ENCODE results near the gene HLA-B. TPM values are rescaled to one million over a fixed set of nuclear protein-coding genes. Genes with fewer than 3 reads are reported as not detected.
"Not testable (repeated sequence)": the region's sequence is repeated elsewhere in the genome, so short reads cannot be mapped to it uniquely, and the experiment has no call there.

Gene HLA-B
- polyA plus RNA-seq, 1 donor from 2014 or later, result 9.4 TPM

GRCh38 chr6:31375699-31376098 lies 18.7 kb upstream of the HLA-B start:
- H3K4me2 ChIP-seq (ENCODE audit: low read length), result no peak overlapping the region
- no peak overlapping the region for H3K27ac ChIP-seq (ENCODE audit: low read length)
- H2AFZ ChIP-seq (ENCODE audit: low read depth, low read length), result no peak overlapping the region
- no peaks in the 10 kb centered on the region for H3K79me2 ChIP-seq (replicated peaks; ENCODE audit: insufficient read depth, low read length)
- H3K27me3 ChIP-seq (ENCODE audit: insufficient read depth, low read depth, low read length), result no peaks in the 10 kb centered on the region
- no peaks in the 10 kb centered on the region for H3K9me3 ChIP-seq (ENCODE audit: low read length)
- H3F3A ChIP-seq (ENCODE audit: insufficient read depth, low read length, poor library complexity, severe bottlenecking), result no peaks in the 10 kb centered on the region
- no peak for TF ChIP-seq MXI1 (conservative IDR thresholded peaks at IDR 0.05; ENCODE audit: poor library complexity, severe bottlenecking)
- H3K9ac ChIP-seq (ENCODE audit: low read length), result no peak overlapping the region
- H3K9me2 ChIP-seq (ENCODE audit: insufficient read depth, low read length), result no peaks in the 10 kb centered on the region
- H4K20me1 ChIP-seq (ENCODE audit: insufficient read depth), result no peaks in the 10 kb centered on the region
- H3K4me3 ChIP-seq (ENCODE audit: low read length), result no peak overlapping the region
- no peaks in the 10 kb centered on the region for H3K36me3 ChIP-seq (ENCODE audit: insufficient read depth, low read length)

GRCh38 chr6:31374118-31374517 lies 17.1 kb upstream of the HLA-B start:
- not testable (repeated sequence) for H3K36me3 ChIP-seq (ENCODE audit: insufficient read depth, low read length); H2AFZ ChIP-seq (ENCODE audit: low read depth, low read length); H3K27ac ChIP-seq (ENCODE audit: low read length); H3K79me2 ChIP-seq (replicated peaks; ENCODE audit: insufficient read depth, low read length); H3F3A ChIP-seq (ENCODE audit: insufficient read depth, low read length, poor library complexity, severe bottlenecking); H3K27me3 ChIP-seq (ENCODE audit: insufficient read depth, low read depth, low read length); H3K4me2 ChIP-seq (ENCODE audit: low read length); H3K4me3 ChIP-seq (ENCODE audit: low read length); H3K9me2 ChIP-seq (ENCODE audit: insufficient read depth, low read length); H3K9me3 ChIP-seq (ENCODE audit: low read length); H3K9ac ChIP-seq (ENCODE audit: low read length); H4K20me1 ChIP-seq (ENCODE audit: insufficient read depth)

- H3K27me3 ChIP-seq (ENCODE audit: insufficient read depth, low read depth, low read length), result peaks cover 10% of the 10 kb centered on the region
- TF ChIP-seq EZH2 (IDR thresholded peaks at IDR 0.05; ENCODE audit: borderline replicate concordance, insufficient read depth, low read length, poor library complexity, severe bottlenecking) (no peak), TAF1 (IDR thresholded peaks at IDR 0.05; ENCODE audit: low read depth) (no peak), POLR2AphosphoS5 (IDR thresholded peaks at IDR 0.05) (no peak), EP300 (conservative IDR thresholded peaks at IDR 0.05; ENCODE audit: poor library complexity, severe bottlenecking) (no peak)
- H2AFZ ChIP-seq (ENCODE audit: low read depth, low read length), result no peak overlapping the region
- no peak overlapping the region for H3K4me3 ChIP-seq (ENCODE audit: low read length)
- H4K20me1 ChIP-seq (ENCODE audit: insufficient read depth), result no peaks in the 10 kb centered on the region
- no peak overlapping the region for H3K9ac ChIP-seq (ENCODE audit: low read length)
- H3K79me2 ChIP-seq (replicated peaks; ENCODE audit: insufficient read depth, low read length), result no peaks in the 10 kb centered on the region
- no peak overlapping the region for H3K4me2 ChIP-seq (ENCODE audit: low read length)
- H3K27ac ChIP-seq (ENCODE audit: low read length), result no peak overlapping the region
- H3K9me3 ChIP-seq (ENCODE audit: low read length), result no peaks in the 10 kb centered on the region
- H3K9me2 ChIP-seq (ENCODE audit: insufficient read depth, low read length), result no peaks in the 10 kb centered on the region
- H3F3A ChIP-seq (ENCODE audit: insufficient read depth, low read length, poor library complexity, severe bottlenecking), result no peaks in the 10 kb centered on the region
- no peaks in the 10 kb centered on the region for H3K36me3 ChIP-seq (ENCODE audit: insufficient read depth, low read length)
Measured at GRCh38 chr6:31368461-31368860, 11.5 kb upstream of the HLA-B start.

GRCh38 chr6:31366693-31367470 lies 9.9 kb upstream of the HLA-B start:
- no peak overlapping the region for H3K27ac ChIP-seq (ENCODE audit: low read length)
- H3K79me2 ChIP-seq (replicated peaks; ENCODE audit: insufficient read depth, low read length), result no peaks in the 10 kb centered on the region
- H3K4me2 ChIP-seq (ENCODE audit: low read length), result no peak overlapping the region
- H3F3A ChIP-seq (ENCODE audit: insufficient read depth, low read length, poor library complexity, severe bottlenecking), result no peaks in the 10 kb centered on the region
- H3K9me2 ChIP-seq (ENCODE audit: insufficient read depth, low read length), result no peaks in the 10 kb centered on the region
- H3K36me3 ChIP-seq (ENCODE audit: insufficient read depth, low read length), result no peaks in the 10 kb centered on the region
- H4K20me1 ChIP-seq (ENCODE audit: insufficient read depth), result no peaks in the 10 kb centered on the region
- no peaks in the 10 kb centered on the region for H3K9me3 ChIP-seq (ENCODE audit: low read length)
- H3K9ac ChIP-seq (ENCODE audit: low read length), result no peak overlapping the region
- TF ChIP-seq REST (IDR thresholded peaks at IDR 0.05; ENCODE audit: borderline replicate concordance) (no peak), SMC3 (conservative IDR thresholded peaks at IDR 0.05; ENCODE audit: poor library complexity) (peak; percentile 94), EZH2 (IDR thresholded peaks at IDR 0.05; ENCODE audit: borderline replicate concordance, insufficient read depth, low read length, poor library complexity, severe bottlenecking) (no peak), CTCF (IDR thresholded peaks at IDR 0.05; ENCODE audit: poor library complexity, severe bottlenecking) (peak; percentile 97), MXI1 (conservative IDR thresholded peaks at IDR 0.05; ENCODE audit: poor library complexity, severe bottlenecking) (no peak), EP300 (conservative IDR thresholded peaks at IDR 0.05; ENCODE audit: poor library complexity, severe bottlenecking) (no peak), TAF1 (IDR thresholded peaks at IDR 0.05; ENCODE audit: low read depth) (no peak), RAD21 (conservative IDR thresholded peaks at IDR 0.05) (peak; percentile 96), POLR2AphosphoS5 (IDR thresholded peaks at IDR 0.05) (no peak)
- peak overlapping the region; percentile 62 for H3K4me3 ChIP-seq (ENCODE audit: low read length)
- peaks cover 10% of the 10 kb centered on the region for H3K27me3 ChIP-seq (ENCODE audit: insufficient read depth, low read depth, low read length)
- no peak overlapping the region for H2AFZ ChIP-seq (ENCODE audit: low read depth, low read length)

Data from neural cell (in vitro differentiated cells).